K562 (cell line): ENCODE data around the gene ZNF780B. TPM values are rescaled to one million over a fixed set of nuclear protein-coding genes. Genes with fewer than 3 reads are reported as not detected.

Experiments
- ATAC-seq: fragments of 200-7000 bp; cut with Tn5 transposase; 3 replicates; pipeline ENCODE4 v1.9.1; 2020; ENCODE audit warnings: moderate library complexity
- BruUV-seq: library from RNA; stranded (reverse); fragments of 400-500 nt; replicated peaks from 2 replicates; lab custom pipeline; 2021; lab: Mats Ljungman, UMichigan
- CTCF ChIA-PET: fragments of 300-600 bp; formaldehyde crosslinking; extraction: SDS; loops from one replicate; lab custom pipeline; 2021; ENCODE audit warnings: low intra/inter-chr PET ratio; lab: Yijun Ruan, JAX
- POLR2A ChIA-PET: fragments of 300-600, 350-650 bp; sonication (Branson Sonifier 250); formaldehyde crosslinking; extraction: SDS; loops from one replicate; lab custom pipeline; 2021; ENCODE audit warnings: antibody characterized with exemption, inconsistent platforms; lab: Yijun Ruan, JAX
- DNase-seq, 4 experiments: peaks; one replicate each; pipeline versions ENCODE4 v3.0.0 to v3.0.0-alpha.2; 2011 to 2018; ENCODE audit warnings: low spot score in 3 of 4, mixed read lengths in 3 of 4; ENCODE audit errors: extremely low read depth in 1 of 4
- FAIRE-seq: peaks from 2 replicates; lab custom pipeline; 2011; peaks lifted over from hg19 to GRCh38; lab: Jason Lieb, UNC
- H2AFZ ChIP-seq: 2 replicates; pipeline ENCODE4 v1.6.0; 2011; ENCODE audit warnings: low read depth, low read length, control low read depth, inconsistent platforms
- H3K27ac ChIP-seq: fragments of 200-600 bp; 3 replicates; pipeline ENCODE4 v1.8.0; 2011; ENCODE audit warnings: low read depth, mild to moderate bottlenecking, control low read depth, inconsistent platforms, low read length, moderate library complexity, mixed read lengths; ENCODE audit errors: extremely low read depth
- H3K27me3 ChIP-seq, 2 experiments: fragments of 300-600 bp in 1 of 2; 2 replicates in 1 of 2; 3 replicates in 1 of 2; pipeline versions ENCODE4 v1.6.0 to v1.8.0; 2011; ENCODE audit warnings: inconsistent platforms in 2 of 2, low read length in 2 of 2, mild to moderate bottlenecking in 1 of 2, mixed read lengths in 1 of 2, moderate library complexity in 1 of 2; ENCODE audit not compliant: control insufficient read depth in 2 of 2, insufficient read depth in 2 of 2
- H3K36me3 ChIP-seq: fragments of 300-600 bp; 3 replicates; pipeline ENCODE4 v1.8.0; 2011; ENCODE audit warnings: mild to moderate bottlenecking, low read length, inconsistent platforms; ENCODE audit not compliant: control insufficient read depth, insufficient read depth
- H3K4me1 ChIP-seq, 2 experiments: fragments of 200-600 bp in 1 of 2; replicated peaks in 1 of 2; 2 replicates in 1 of 2; 3 replicates in 1 of 2; pipeline versions ENCODE4 v1.5.1 to v1.8.0; 2011; ENCODE audit warnings: inconsistent platforms in 2 of 2, low read length in 2 of 2, mild to moderate bottlenecking in 1 of 2, mixed read lengths in 1 of 2, moderate library complexity in 1 of 2; ENCODE audit not compliant: control insufficient read depth in 2 of 2, insufficient read depth in 2 of 2
- H3K4me2 ChIP-seq: 2 replicates; pipeline ENCODE4 v1.6.1; 2011; ENCODE audit warnings: low read length, control low read depth, inconsistent platforms, mixed read lengths; ENCODE audit not compliant: insufficient read depth
- H3K4me3 ChIP-seq: fragments of 200-600 bp; sonication (generic), shearing (Covaris generic); 2 replicates; pipeline ENCODE4 v1.5.1; 2016; ENCODE audit warnings: control low read depth, inconsistent platforms
- H3K79me2 ChIP-seq: fragments of 200-600 bp; 3 replicates; pipeline ENCODE4 v1.8.0; 2011; ENCODE audit warnings: low read length, inconsistent platforms; ENCODE audit not compliant: control insufficient read depth, insufficient read depth
- H3K9ac ChIP-seq, 2 experiments: 2 replicates each; pipeline versions ENCODE4 v1.6.0 to v1.6.1; 2011; ENCODE audit warnings: low read depth in 2 of 2, low read length in 2 of 2, control low read depth in 1 of 2, inconsistent platforms in 1 of 2, mild to moderate bottlenecking in 1 of 2, mixed read lengths in 1 of 2; ENCODE audit not compliant: insufficient read depth in 1 of 2
- H3K9me1 ChIP-seq: one replicate; pipeline ENCODE4 v1.6.0; 2011; ENCODE audit warnings: inconsistent platforms, mild to moderate bottlenecking, low read length, moderate library complexity; ENCODE audit not compliant: control insufficient read depth, insufficient read depth
- H3K9me3 ChIP-seq: replicated peaks from 2 replicates; pipeline ENCODE4 v1.5.1; 2011; ENCODE audit warnings: low read depth, low read length, inconsistent platforms; ENCODE audit not compliant: control insufficient read depth, insufficient read depth
- H4K20me1 ChIP-seq: replicated peaks from 2 replicates; pipeline ENCODE4 v1.6.1; 2011; ENCODE audit warnings: low read length, inconsistent platforms, mixed read lengths; ENCODE audit not compliant: control insufficient read depth, insufficient read depth
- ARID1B ChIP-seq: fragments of 450-650 bp; IDR thresholded peaks from 2 replicates; pipeline ENCODE4 v1.6.1; 2016; ENCODE audit warnings: antibody characterized with exemption, mild to moderate bottlenecking, inconsistent platforms
- BMI1 ChIP-seq: fragments of 150-350 bp; IDR thresholded peaks from 2 replicates; pipeline ENCODE4 v1.6.1; 2014; ENCODE audit warnings: low read length
- CBFA2T3 ChIP-seq: fragments of 450-650 bp; IDR thresholded peaks from 2 replicates; pipeline ENCODE4 v1.6.1; 2017
- KAT7 ChIP-seq: sonication (generic); formaldehyde crosslinking; IDR thresholded peaks from 2 replicates; pipeline ENCODE4 v1.8.0; 2022; ENCODE audit warnings: missing genetic modification reagents, mild to moderate bottlenecking, borderline replicate concordance
- NR1H2 ChIP-seq: sonication (generic); formaldehyde crosslinking; IDR thresholded peaks from 2 replicates; pipeline ENCODE4 v1.4.0; 2020; ENCODE audit warnings: mild to moderate bottlenecking, missing genetic modification reagents
- ZC3H4 ChIP-seq: sonication (generic); formaldehyde crosslinking; IDR thresholded peaks from 2 replicates; pipeline ENCODE4 v1.9.0; 2021; ENCODE audit warnings: missing genetic modification reagents, borderline replicate concordance
- ZFP36 ChIP-seq: fragments of 150-350 bp; IDR thresholded peaks from 2 replicates; pipeline ENCODE4 v1.6.1; 2018; ENCODE audit warnings: low read length, low read depth; ENCODE audit not compliant: partially characterized antibody
- ZFPM2 ChIP-seq: fragments of 250-450 bp; sonication (Bioruptor Pico); IDR thresholded peaks from 2 replicates; pipeline ENCODE4 v1.5.1; 2022; ENCODE audit warnings: mild to moderate bottlenecking
- WGBS: fragments of 100-300 bp; shearing (Covaris generic); methylation state at CpG from one replicate; pipeline ENCODE4 v1.1.6; 2016; ENCODE audit warnings: low coverage, mixed read lengths; ENCODE audit not compliant: insufficient coverage; ENCODE audit errors: missing lambda C conversion rate; 5-methylcytosine and 5-hydroxymethylcytosine counted together
- in situ Hi-C: fragments of 300-500 bp; cut with MboI; formaldehyde crosslinking; loops from 4 replicates; pipeline ENCODE4 v1.15.0; 2018; ENCODE audit warnings: inconsistent platforms, mixed read lengths
- intact Hi-C: fragments of 100-400 bp; cut with micrococcal nuclease; formaldehyde crosslinking; loops from 2 replicates; pipeline ENCODE4 v1.14.2; 2022
- polyA plus RNA-seq, 8 experiments: library from polyadenylated mRNA; depleted of rRNA in 4 of 8; stranded (reverse) in 5 of 8; unstranded in 3 of 8; fragments of >200 nt; fragmentation: Nextera tagmentation in 2 of 8; fragmentation: Illumina TruSeq in 1 of 8; extraction: Ambion mirVana in 2 of 8; extraction: Trizol in 1 of 8; gene quantifications; 2 replicates each; pipeline versions ENCODE4 v1.2.1 to v1.2.3, GENCODE V29; 2011 to 2014; ENCODE audit warnings: inconsistent platforms in 1 of 8, missing spikeins in 1 of 8
- total RNA-seq, 7 experiments: library from RNA; depleted of rRNA in 6 of 7; stranded (reverse); fragments of >200 nt in 6 of 7; fragmentation: Illumina TruSeq in 2 of 7; extraction: Trizol in 2 of 7; gene quantifications; 2 replicates each; pipeline versions ENCODE4 v1.2.1 to v1.2.3, GENCODE V29; 2011 to 2021; ENCODE audit warnings: low replicate concordance in 1 of 7
- TF ChIP-seq, protein P1 (sequence below): sonication (generic); formaldehyde crosslinking; IDR thresholded peaks from 2 replicates; pipeline ENCODE4 v1.8.0; 2023; ENCODE audit warnings: mild to moderate bottlenecking, missing genetic modification reagents

Gene ZNF780B
- total and polyA plus RNA-seq, 9 of the 15 experiments (the other 6 are each of a cell fraction or from before 2014, with no cell fraction given): 3.9 to 18.4 (median 8.8) TPM

GRCh38 chr19:39997638-39998216 is 58.3 kb downstream of the ZNF780B start:
- Histone ChIP-seq H3K4me1 (peaks cover 4 to 12% of the 10 kb centered on the region in 2 experiments; a peak in 3 of 5 replicates), H2AFZ (peak overlapping the region; percentile 100), H3K27ac (peak overlapping the region; percentile 92), H3K4me3 (peak overlapping the region; percentile 72)
- ATAC-seq: peak; percentile 48
- no TSS peak for BruUV-seq
- POLR2A ChIA-PET: interaction anchor here (0.9 kb wide), 1 partner anchor 58 kb away, joined by 3 read pairs; the partner anchor contains the start of gene ZNF780B
- TF ChIP-seq CBFA2T3 (0 out of 2 replicates have a peak, but pooled peaks have one; percentile 16), BMI1 (no peak), ARID1B (no peak), ZFP36 (peak; percentile 16), ZC3H4 (CRISPR knock-in tag) (0 out of 2 replicates have a peak, but pooled peaks have one; percentile 32), KAT7 (0 out of 2 replicates have a peak, but pooled peaks have one; percentile 3), ZFPM2 (CRISPR knock-in tag) (no peak), NR1H2 (CRISPR knock-in tag) (0 out of 2 replicates have a peak, but pooled peaks have one; percentile 48)
- TF ChIP-seq, protein P1, sequence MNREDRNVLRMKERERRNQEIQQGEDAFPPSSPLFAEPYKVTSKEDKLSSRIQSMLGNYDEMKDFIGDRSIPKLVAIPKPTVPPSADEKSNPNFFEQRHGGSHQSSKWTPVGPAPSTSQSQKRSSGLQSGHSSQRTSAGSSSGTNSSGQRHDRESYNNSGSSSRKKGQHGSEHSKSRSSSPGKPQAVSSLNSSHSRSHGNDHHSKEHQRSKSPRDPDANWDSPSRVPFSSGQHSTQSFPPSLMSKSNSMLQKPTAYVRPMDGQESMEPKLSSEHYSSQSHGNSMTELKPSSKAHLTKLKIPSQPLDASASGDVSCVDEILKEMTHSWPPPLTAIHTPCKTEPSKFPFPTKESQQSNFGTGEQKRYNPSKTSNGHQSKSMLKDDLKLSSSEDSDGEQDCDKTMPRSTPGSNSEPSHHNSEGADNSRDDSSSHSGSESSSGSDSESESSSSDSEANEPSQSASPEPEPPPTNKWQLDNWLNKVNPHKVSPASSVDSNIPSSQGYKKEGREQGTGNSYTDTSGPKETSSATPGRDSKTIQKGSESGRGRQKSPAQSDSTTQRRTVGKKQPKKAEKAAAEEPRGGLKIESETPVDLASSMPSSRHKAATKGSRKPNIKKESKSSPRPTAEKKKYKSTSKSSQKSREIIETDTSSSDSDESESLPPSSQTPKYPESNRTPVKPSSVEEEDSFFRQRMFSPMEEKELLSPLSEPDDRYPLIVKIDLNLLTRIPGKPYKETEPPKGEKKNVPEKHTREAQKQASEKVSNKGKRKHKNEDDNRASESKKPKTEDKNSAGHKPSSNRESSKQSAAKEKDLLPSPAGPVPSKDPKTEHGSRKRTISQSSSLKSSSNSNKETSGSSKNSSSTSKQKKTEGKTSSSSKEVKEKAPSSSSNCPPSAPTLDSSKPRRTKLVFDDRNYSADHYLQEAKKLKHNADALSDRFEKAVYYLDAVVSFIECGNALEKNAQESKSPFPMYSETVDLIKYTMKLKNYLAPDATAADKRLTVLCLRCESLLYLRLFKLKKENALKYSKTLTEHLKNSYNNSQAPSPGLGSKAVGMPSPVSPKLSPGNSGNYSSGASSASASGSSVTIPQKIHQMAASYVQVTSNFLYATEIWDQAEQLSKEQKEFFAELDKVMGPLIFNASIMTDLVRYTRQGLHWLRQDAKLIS: no peak
- TF ChIP-seq, all 486 proteins: peak for 5
- CTCF ChIA-PET: no interaction called here
- Histone ChIP-seq H3K9me1 (no peaks in the 10 kb centered on the region), H3K27me3 (no peaks in the 10 kb centered on the region), H3K79me2 (peaks cover 22% of the 10 kb centered on the region), H3K36me3 (no peaks in the 10 kb centered on the region), H4K20me1 (no peaks in the 10 kb centered on the region), H3K9me3 (peaks cover 2% of the 10 kb centered on the region), H3K4me2 (peak overlapping the region; percentile 99), H3K9ac (peak overlapping the region; percentile 89 to 92)
- intact Hi-C loops: no loop called here
- DNase-seq: peak in 1 of 4 experiments; percentile 26
- WGBS: 42% methylated on average over 5 of the region's 5 CpGs
- FAIRE-seq: peak; percentile 71
- in situ Hi-C loops: no loop called here
